Activated CD4-positive, alpha-beta T cell treated with anti-CD3 and anti-CD28 coated beads for 4 hours (primary cell): ENCODE measurements around the gene RPGRIP1.
"Not testable (repeated sequence)": the region's sequence is repeated elsewhere in the genome, so short reads cannot be mapped to it uniquely, and the experiment has no call there.

Experiments used
- DNase-seq, 2 donors: peaks; one replicate each; pipeline ENCODE4 v3.0.0-alpha.2; 2020

RPGRIP1 gene

GRCh38 chr14:21258889-21259787 is 20.7 kb upstream of the RPGRIP1 start:
- DNase-seq: no peak

- DNase-seq: no peak
Observed at GRCh38 chr14:21261824-21262223, 18.1 kb upstream of the RPGRIP1 start.

GRCh38 chr14:21262410-21262809 is 17.5 kb upstream of the RPGRIP1 start:
- no peak for DNase-seq

- peak in 1 of 2 donors; percentile 22 for DNase-seq
Observed at GRCh38 chr14:21263284-21264024, 16.4 kb upstream of the RPGRIP1 start.

GRCh38 chr14:21264025-21264801 is 15.7 kb upstream of the RPGRIP1 start:
- no peak for DNase-seq

GRCh38 chr14:21267431-21267845 is 12.4 kb upstream of the RPGRIP1 start:
- DNase-seq: no peak

- DNase-seq: peak in 1 of 2 donors; percentile 24
Observed at GRCh38 chr14:21267886-21268616, 11.8 kb upstream of the RPGRIP1 start.

- DNase-seq: peak; percentile 39 to 40
Observed at GRCh38 chr14:21268617-21269251, 11.1 kb upstream of the RPGRIP1 start.

GRCh38 chr14:21269252-21270046 is 10.4 kb upstream of the RPGRIP1 start, which contains the start of gene HNRNPC:
TSS of gene HNRNPC (minus strand) at chr14:21269442. CDS start at chr14:21234193, 35,249 bp downstream.
- peak; percentile 100 for DNase-seq

- not testable (repeated sequence) for DNase-seq
Observed at GRCh38 chr14:21272661-21273060, 7.2 kb upstream of the RPGRIP1 start.

- DNase-seq: no peak
Observed at GRCh38 chr14:21275261-21275858, 4.5 kb upstream of the RPGRIP1 start.

GRCh38 chr14:21278632-21279031 is 1.3 kb upstream of the RPGRIP1 start:
- no peak for DNase-seq

GRCh38 chr14:21281917-21282316 is 2.0 kb downstream of the RPGRIP1 start:
- not testable (repeated sequence) for DNase-seq

GRCh38 chr14:21286516-21286915 is 6.6 kb downstream of the RPGRIP1 start:
- DNase-seq: not testable (repeated sequence)

GRCh38 chr14:21287168-21287567 is 7.3 kb downstream of the RPGRIP1 start:
- no peak for DNase-seq

- DNase-seq: not testable (repeated sequence)
Observed at GRCh38 chr14:21294026-21294425, 14.1 kb downstream of the RPGRIP1 start.

GRCh38 chr14:21298358-21298757 is 18.5 kb downstream of the RPGRIP1 start:
- no peak for DNase-seq

GRCh38 chr14:21299562-21300130 is 19.8 kb downstream of the RPGRIP1 start:
- DNase-seq: no peak

- peak; percentile 13 to 15 for DNase-seq
Observed at GRCh38 chr14:21300892-21301291, 21.0 kb downstream of the RPGRIP1 start.
